Erythroblast (primary cell): ENCODE measurements around the gene GPC3.

Experiments
- GATA1 ChIP-seq: IDR thresholded peaks from 2 replicates; pipeline ENCODE4 v1.6.1; 2011; ENCODE audit warnings: low read depth, mild to moderate bottlenecking, control low read depth, low read length, moderate library complexity
- POLR2A ChIP-seq: IDR thresholded peaks from 2 replicates; pipeline ENCODE4 v1.6.1; 2011; ENCODE audit warnings: mild to moderate bottlenecking, low read length

DNA sequence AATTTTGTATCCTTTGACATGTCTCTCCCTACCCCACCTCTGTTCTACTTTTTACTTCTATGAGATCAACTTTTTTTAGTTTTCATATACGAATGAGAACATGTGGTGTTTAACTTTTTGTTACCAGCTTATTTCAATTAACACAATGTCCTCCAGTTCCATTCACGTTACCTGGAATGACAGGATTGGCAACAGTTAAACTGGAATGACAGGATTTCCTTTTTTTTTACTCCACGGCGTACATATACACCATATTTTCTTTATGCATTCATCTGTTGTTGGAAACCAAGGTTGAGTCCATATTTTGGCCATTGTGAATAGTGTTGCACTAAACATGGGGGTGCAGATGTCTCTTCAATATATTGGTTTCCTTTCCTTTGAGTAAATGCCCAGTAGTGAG is 398.3 kb downstream of the GPC3 start:
- TF ChIP-seq POLR2A: no peak
- TF ChIP-seq GATA1: no peak
